ENCODE results near the gene MIOS.
A peak's percentile ranks its signal among the peaks of the same experiment; 100 is the strongest.

The MIOS gene

GRCh38 chr7:7566651-7567611 is at the start of gene MIOS:
TSS of gene MIOS (plus strand) at chr7:7566884. CDS start at chr7:7572476, 5,592 bp downstream.
- peak within 1 kb of the TSS; percentile 64 for H3K4me3 ChIP-seq (ENCODE audit: low read length)
- DNase-seq (ENCODE audit: low read depth), result peak; percentile 78
- TF ChIP-seq CTCF (IDR thresholded peaks at IDR 0.05; ENCODE audit: insufficient read depth, low read depth, low read length, missing control alignments), result no peak

GRCh38 chr7:7517754-7518153 is 48.9 kb upstream of the MIOS start:
- no peak for DNase-seq (ENCODE audit: low read depth)
- no peak for TF ChIP-seq CTCF (IDR thresholded peaks at IDR 0.05; ENCODE audit: insufficient read depth, low read depth, low read length, missing control alignments)
- H3K4me3 ChIP-seq (ENCODE audit: low read length), result no peak overlapping the region

- TF ChIP-seq CTCF (IDR thresholded peaks at IDR 0.05; ENCODE audit: insufficient read depth, low read depth, low read length, missing control alignments), result no peak
- DNase-seq (ENCODE audit: low read depth), result no peak
- H3K4me3 ChIP-seq (ENCODE audit: low read length), result no peak overlapping the region
Measured at GRCh38 chr7:7519056-7519455, 47.6 kb upstream of the MIOS start.

- H3K4me3 ChIP-seq (ENCODE audit: low read length), result no peak overlapping the region
- no peak for DNase-seq (ENCODE audit: low read depth)
Measured at GRCh38 chr7:7519528-7519927, 47.2 kb upstream of the MIOS start.

GRCh38 chr7:7521259-7521658 is 45.4 kb upstream of the MIOS start:
- TF ChIP-seq CTCF (IDR thresholded peaks at IDR 0.05; ENCODE audit: insufficient read depth, low read depth, low read length, missing control alignments), result no peak
- H3K4me3 ChIP-seq (ENCODE audit: low read length), result no peak overlapping the region
- DNase-seq (ENCODE audit: low read depth), result no peak

More at GRCh38 chr7:7519528-7519927, 47.2 kb upstream of the MIOS start:
- no peak for TF ChIP-seq CTCF (IDR thresholded peaks at IDR 0.05; ENCODE audit: insufficient read depth, low read depth, low read length, missing control alignments)

- no peak for TF ChIP-seq CTCF (IDR thresholded peaks at IDR 0.05; ENCODE audit: insufficient read depth, low read depth, low read length, missing control alignments)
- H3K4me3 ChIP-seq (ENCODE audit: low read length), result no peak overlapping the region
- DNase-seq (ENCODE audit: low read depth), result no peak
Measured at GRCh38 chr7:7522421-7522820, 44.3 kb upstream of the MIOS start.

All from epithelial cell of esophagus (primary cell).